A673 (cell line): ENCODE measurements around the gene AFAP1L1. TPM values are rescaled to one million over a fixed set of nuclear protein-coding genes. Genes with fewer than 3 reads are reported as not detected.

Experiments
- BruUV-seq: library from RNA; stranded (reverse); fragments of 400-500 nt; replicated peaks from 2 replicates; lab custom pipeline; 2021; lab: Mats Ljungman, UMichigan
- CTCF ChIA-PET: fragments of 300-600 bp; sonication (Branson Sonifier 250); formaldehyde crosslinking; loops from one replicate; lab custom pipeline; 2022; ENCODE audit warnings: antibody characterized with exemption; lab: Charles Lee
- POLR2A ChIA-PET: fragments of 300-600 bp; sonication (Branson Sonifier 250); formaldehyde crosslinking; loops from one replicate; lab custom pipeline; 2022; ENCODE audit warnings: antibody characterized with exemption; ENCODE audit not compliant: low non-redundant PET; lab: Charles Lee
- DNase-seq: peaks from one replicate; pipeline ENCODE4 v3.0.0-alpha.2; 2015; ENCODE audit warnings: low spot score
- H3K27ac ChIP-seq: fragments of 200-600 bp; sonication (generic); 2 replicates; pipeline ENCODE4 v1.5.1; 2016; ENCODE audit warnings: mixed run types, low read depth, mild to moderate bottlenecking, mixed read lengths, antibody characterized with exemption, low read length; ENCODE audit not compliant: poor library complexity, severe bottlenecking
- H3K27me3 ChIP-seq: fragments of 200-600 bp; sonication (generic); replicated peaks from 2 replicates; pipeline ENCODE4 v1.6.1; 2017; ENCODE audit warnings: mixed run types, low read depth, mild to moderate bottlenecking, mixed read lengths, antibody characterized with exemption, low read length; ENCODE audit not compliant: insufficient read depth, poor library complexity
- H3K36me3 ChIP-seq: fragments of 200-600 bp; sonication (generic); 2 replicates; pipeline ENCODE4 v1.6.1; 2016; ENCODE audit warnings: mixed run types, mild to moderate bottlenecking, mixed read lengths, antibody characterized with exemption, low read length; ENCODE audit not compliant: insufficient read depth, poor library complexity, severe bottlenecking
- H3K4me1 ChIP-seq: fragments of 200-600 bp; sonication (generic); 2 replicates; pipeline ENCODE4 v1.6.1; 2017; ENCODE audit warnings: mixed run types, mild to moderate bottlenecking, mixed read lengths, antibody characterized with exemption, low read length; ENCODE audit not compliant: insufficient read depth, poor library complexity, severe bottlenecking
- H3K4me3 ChIP-seq: fragments of 200-600 bp; sonication (generic); 2 replicates; pipeline ENCODE4 v1.5.1; 2016; ENCODE audit warnings: low read depth, mixed run types, mild to moderate bottlenecking, mixed read lengths, low read length; ENCODE audit not compliant: poor library complexity, severe bottlenecking
- H3K9me3 ChIP-seq: fragments of 200-600 bp; sonication (generic); 2 replicates; pipeline ENCODE4 v1.6.1; 2016; ENCODE audit warnings: mixed run types, low read depth, mild to moderate bottlenecking, mixed read lengths, antibody characterized with exemption, low read length; ENCODE audit not compliant: poor library complexity, severe bottlenecking
- EZH2 ChIP-seq: fragments of 200-600 bp; sonication (generic); IDR thresholded peaks from 2 replicates; pipeline ENCODE4 v1.6.1; 2017; ENCODE audit warnings: borderline replicate concordance, low read depth, mild to moderate bottlenecking, mixed read lengths, antibody characterized with exemption, low read length; ENCODE audit not compliant: poor library complexity, severe bottlenecking
- intact Hi-C: fragments of 100-400 bp; cut with micrococcal nuclease; formaldehyde crosslinking; loops from one replicate; pipeline ENCODE4 v1.10.0; 2022; ENCODE audit not compliant: unreplicated experiment
- total RNA-seq: library from RNA; stranded (reverse); gene quantifications from 2 replicates; pipeline ENCODE4 v1.2.3, GENCODE V29; 2021
- TF ChIP-seq, protein P1 (sequence below): fragments of 300-800, 200-600 bp; sonication (generic); conservative IDR thresholded peaks from 2 replicates; pipeline ENCODE4 v1.5.1; 2017; ENCODE audit warnings: low read depth, mild to moderate bottlenecking, antibody characterized with exemption, low read length, moderate library complexity, mixed read lengths

Gene AFAP1L1
- total RNA-seq, 1 experiment from 2014 or later = 0.21 TPM

DNA sequence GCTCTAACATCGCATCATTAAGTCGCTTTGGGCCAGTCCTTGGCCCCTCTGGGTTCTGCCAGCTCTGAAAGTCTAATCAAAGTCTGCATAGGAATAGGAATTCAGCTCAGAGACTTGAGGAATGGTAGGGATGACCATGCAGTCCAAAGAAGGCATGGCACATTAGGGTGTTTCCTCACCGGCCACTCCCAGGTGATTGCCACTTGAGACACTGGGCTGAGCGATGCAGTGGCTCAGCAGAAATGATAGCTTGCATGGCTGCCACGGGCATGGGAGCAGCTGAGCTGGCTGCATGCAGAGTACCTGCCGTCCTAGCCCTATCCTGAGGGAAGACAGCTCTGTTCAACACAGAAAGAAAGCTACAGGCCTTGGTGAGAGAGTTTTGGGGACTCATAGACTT lies 28.8 kb downstream of the AFAP1L1 start:
- BruUV-seq = no TSS peak
- no peaks in the 10 kb centered on the region for H3K36me3 ChIP-seq
- DNase-seq = no peak
- ChIA-PET CTCF (no interaction called here), POLR2A (no interaction called here)
- H3K27ac ChIP-seq = no peak overlapping the region
- peaks cover 4% of the 10 kb centered on the region for H3K27me3 ChIP-seq
- TF ChIP-seq, protein P1, sequence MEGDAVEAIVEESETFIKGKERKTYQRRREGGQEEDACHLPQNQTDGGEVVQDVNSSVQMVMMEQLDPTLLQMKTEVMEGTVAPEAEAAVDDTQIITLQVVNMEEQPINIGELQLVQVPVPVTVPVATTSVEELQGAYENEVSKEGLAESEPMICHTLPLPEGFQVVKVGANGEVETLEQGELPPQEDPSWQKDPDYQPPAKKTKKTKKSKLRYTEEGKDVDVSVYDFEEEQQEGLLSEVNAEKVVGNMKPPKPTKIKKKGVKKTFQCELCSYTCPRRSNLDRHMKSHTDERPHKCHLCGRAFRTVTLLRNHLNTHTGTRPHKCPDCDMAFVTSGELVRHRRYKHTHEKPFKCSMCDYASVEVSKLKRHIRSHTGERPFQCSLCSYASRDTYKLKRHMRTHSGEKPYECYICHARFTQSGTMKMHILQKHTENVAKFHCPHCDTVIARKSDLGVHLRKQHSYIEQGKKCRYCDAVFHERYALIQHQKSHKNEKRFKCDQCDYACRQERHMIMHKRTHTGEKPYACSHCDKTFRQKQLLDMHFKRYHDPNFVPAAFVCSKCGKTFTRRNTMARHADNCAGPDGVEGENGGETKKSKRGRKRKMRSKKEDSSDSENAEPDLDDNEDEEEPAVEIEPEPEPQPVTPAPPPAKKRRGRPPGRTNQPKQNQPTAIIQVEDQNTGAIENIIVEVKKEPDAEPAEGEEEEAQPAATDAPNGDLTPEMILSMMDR = no peak
- TF ChIP-seq EZH2 = no peak
- no peak overlapping the region for H3K4me3 ChIP-seq
- intact Hi-C loops = no loop called here
- H3K9me3 ChIP-seq = no peaks in the 10 kb centered on the region
- H3K4me1 ChIP-seq = no peaks in the 10 kb centered on the region

DNA sequence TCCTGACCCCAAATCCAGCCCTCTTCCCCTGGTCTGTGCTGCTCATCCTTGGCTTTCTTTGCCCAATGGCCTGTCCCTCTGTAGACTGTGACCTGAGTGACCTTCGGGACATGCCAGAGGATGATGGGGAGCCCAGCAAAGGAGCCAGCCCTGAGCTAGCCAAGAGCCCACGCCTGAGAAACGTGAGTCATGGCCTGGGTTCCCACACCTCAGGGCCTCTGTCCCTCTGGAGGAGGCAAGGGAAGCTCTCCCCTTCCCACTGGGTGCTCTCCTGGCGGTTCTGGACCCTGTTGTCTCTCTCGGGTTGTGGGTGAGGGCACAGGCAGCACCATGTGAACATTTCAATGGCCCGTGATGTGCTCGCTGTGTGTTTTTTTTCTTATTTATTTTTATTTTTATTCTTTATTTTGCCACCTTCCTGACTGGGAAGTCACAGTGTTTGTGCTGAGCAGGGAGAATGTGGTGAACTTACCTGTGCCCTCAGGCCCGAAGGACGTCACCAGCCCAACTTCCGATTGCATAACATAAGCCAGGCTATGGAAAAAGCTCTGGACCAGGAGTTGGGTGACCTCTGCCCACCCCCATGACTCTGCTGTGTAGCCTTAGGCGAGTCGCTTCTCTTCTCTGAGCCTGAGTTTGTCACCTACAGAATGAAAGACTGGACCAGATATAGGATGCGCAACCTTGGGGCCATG lies 29.5 kb downstream of the AFAP1L1 start:
- CTCF ChIA-PET = no interaction called here
- no TSS peak for BruUV-seq

DNA sequence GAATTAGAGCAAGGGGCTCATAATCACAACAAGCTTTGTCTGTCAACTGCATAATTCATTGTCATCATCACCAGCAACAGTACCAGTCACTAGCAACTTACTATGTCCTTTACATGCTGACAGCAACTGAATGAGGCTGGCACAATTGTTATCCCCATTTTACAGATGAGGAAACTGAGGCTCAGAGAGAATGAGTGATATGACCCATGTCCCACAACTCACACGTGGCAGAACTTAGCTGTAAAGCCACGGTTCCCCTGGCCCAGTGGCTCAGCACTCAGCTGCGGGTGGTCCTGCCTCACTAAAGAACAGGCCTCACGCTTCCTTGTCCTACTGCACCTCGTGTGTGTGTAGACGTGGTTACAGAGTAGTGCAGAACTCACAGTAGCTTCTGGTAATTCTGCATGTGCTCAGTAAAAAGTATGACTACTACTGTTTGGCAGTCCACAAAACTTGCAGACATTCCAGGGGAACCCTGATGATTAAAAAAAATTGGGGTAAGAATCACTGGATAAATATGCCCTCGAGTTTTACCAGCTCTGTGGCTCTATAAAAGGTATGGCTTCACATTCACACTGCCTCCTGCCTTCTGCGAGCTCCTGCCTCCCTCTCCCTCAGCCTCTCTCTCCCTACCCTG lies 30.2 kb downstream of the AFAP1L1 start:
- BruUV-seq = no TSS peak
- DNase-seq = no peak
- ChIA-PET CTCF (no interaction called here), POLR2A (no interaction called here)
- H3K36me3 ChIP-seq = no peaks in the 10 kb centered on the region
- no peaks in the 10 kb centered on the region for H3K4me1 ChIP-seq
- no peaks in the 10 kb centered on the region for H3K27me3 ChIP-seq
- no peak overlapping the region for H3K27ac ChIP-seq
- TF ChIP-seq, protein P1 = no peak
- no peak for TF ChIP-seq EZH2
- no peak overlapping the region for H3K4me3 ChIP-seq
- intact Hi-C loops = no loop called here
- H3K9me3 ChIP-seq = no peaks in the 10 kb centered on the region

More for the DNA sequence above, 29.5 kb downstream of the AFAP1L1 start:
- TF ChIP-seq, protein P1 = no peak
- TF ChIP-seq EZH2 = no peak
- Histone ChIP-seq H3K4me3 (no peak overlapping the region), H3K4me1 (no peaks in the 10 kb centered on the region), H3K27me3 (no peaks in the 10 kb centered on the region), H3K27ac (no peak overlapping the region), H3K9me3 (no peaks in the 10 kb centered on the region), H3K36me3 (no peaks in the 10 kb centered on the region)
- DNase-seq = no peak
- intact Hi-C loops = no loop called here
- POLR2A ChIA-PET = no interaction called here
